ENCODE measurements around the gene APOBEC4. TPM values are rescaled to one million over a fixed set of nuclear protein-coding genes. Genes with fewer than 3 reads are reported as not detected.

The APOBEC4 gene
- total RNA-seq, 1 donor from 2014 or later: not detected

GRCh38 chr1:183654706-183655105, 1.6 kb upstream of the APOBEC4 start:
- DNase-seq (ENCODE audit: extremely low spot score, unreplicated experiment): no peak
- TF ChIP-seq CTCF (conservative IDR thresholded peaks at IDR 0.05): no peak
- no peaks in the 10 kb centered on the region for H3K36me3 Mint-ChIP-seq
- peaks cover 4% of the 10 kb centered on the region for H3K4me1 Mint-ChIP-seq (ENCODE audit: unreplicated experiment)
- no peaks in the 10 kb centered on the region for H3K9me3 Mint-ChIP-seq
- no peak overlapping the region for H3K27ac Mint-ChIP-seq
- no peak overlapping the region for H3K4me3 Mint-ChIP-seq
- no peaks in the 10 kb centered on the region for H3K27me3 Mint-ChIP-seq

- Mint-ChIP-seq H3K4me1 (ENCODE audit: unreplicated experiment) (peaks cover 4% of the 10 kb centered on the region), H3K27ac (no peak overlapping the region), H3K4me3 (no peak overlapping the region), H3K9me3 (no peaks in the 10 kb centered on the region), H3K36me3 (no peaks in the 10 kb centered on the region), H3K27me3 (no peaks in the 10 kb centered on the region)
- no peak for DNase-seq (ENCODE audit: extremely low spot score, unreplicated experiment)
- no peak for TF ChIP-seq CTCF (conservative IDR thresholded peaks at IDR 0.05)
These were observed 848 bp upstream of the APOBEC4 start for GRCh38 chr1:183653876-183654451.

GRCh38 chr1:183653462-183653794, 312 bp upstream of the APOBEC4 start:
- no peaks in the 10 kb centered on the region for H3K9me3 Mint-ChIP-seq
- H3K4me1 Mint-ChIP-seq (ENCODE audit: unreplicated experiment): peaks cover 4% of the 10 kb centered on the region
- no peak for TF ChIP-seq CTCF (conservative IDR thresholded peaks at IDR 0.05)
- no peaks in the 10 kb centered on the region for H3K27me3 Mint-ChIP-seq
- no peaks in the 10 kb centered on the region for H3K36me3 Mint-ChIP-seq
- DNase-seq (ENCODE audit: extremely low spot score, unreplicated experiment): no peak
- no peak overlapping the region for H3K27ac Mint-ChIP-seq
- H3K4me3 Mint-ChIP-seq: no peak overlapping the region

- Mint-ChIP-seq H3K4me3 (no peak overlapping the region), H3K36me3 (no peaks in the 10 kb centered on the region), H3K27me3 (no peaks in the 10 kb centered on the region), H3K27ac (no peak overlapping the region), H3K4me1 (ENCODE audit: unreplicated experiment) (peaks cover 4% of the 10 kb centered on the region), H3K9me3 (no peaks in the 10 kb centered on the region)
- DNase-seq (ENCODE audit: extremely low spot score, unreplicated experiment): no peak
- no peak for TF ChIP-seq CTCF (conservative IDR thresholded peaks at IDR 0.05)
These were observed 1.0 kb downstream of the APOBEC4 start for GRCh38 chr1:183652107-183652506.

- no peaks in the 10 kb centered on the region for H3K9me3 Mint-ChIP-seq
- TF ChIP-seq CTCF (conservative IDR thresholded peaks at IDR 0.05): no peak
- H3K36me3 Mint-ChIP-seq: no peaks in the 10 kb centered on the region
- DNase-seq (ENCODE audit: extremely low spot score, unreplicated experiment): no peak
- no peaks in the 10 kb centered on the region for H3K27me3 Mint-ChIP-seq
- peaks cover 4% of the 10 kb centered on the region for H3K4me1 Mint-ChIP-seq (ENCODE audit: unreplicated experiment)
- no peak overlapping the region for H3K4me3 Mint-ChIP-seq
- H3K27ac Mint-ChIP-seq: no peak overlapping the region
These were observed 1.5 kb downstream of the APOBEC4 start for GRCh38 chr1:183651612-183652011.

- H3K27me3 Mint-ChIP-seq: no peaks in the 10 kb centered on the region
- no peaks in the 10 kb centered on the region for H3K9me3 Mint-ChIP-seq
- peak overlapping the region; percentile 44 for H3K27ac Mint-ChIP-seq
- H3K4me3 Mint-ChIP-seq: no peak overlapping the region
- H3K4me1 Mint-ChIP-seq (ENCODE audit: unreplicated experiment): no peaks in the 10 kb centered on the region
- H3K36me3 Mint-ChIP-seq: no peaks in the 10 kb centered on the region
- DNase-seq (ENCODE audit: extremely low spot score, unreplicated experiment): no peak
- no peak for TF ChIP-seq CTCF (conservative IDR thresholded peaks at IDR 0.05)
These were observed 5.1 kb downstream of the APOBEC4 start for GRCh38 chr1:183648042-183648441.

All from type B pancreatic cell (in vitro differentiated cells).